Stimulated activated CD4-positive, alpha-beta T cell treated with anti-CD3 and anti-CD28 coated beads, Interleukin-12 subunit alpha, Interleukin-12 subunit beta, amount 100 ng/mL, for 48 hours (primary cell): ENCODE data around the gene CPAMD8.
"Not testable (repeated sequence)": the region's sequence is repeated elsewhere in the genome, so short reads cannot be mapped to it uniquely, and the experiment has no call there.

Source experiments
- DNase-seq, 3 donors: peaks; one replicate each; pipeline ENCODE4 v3.0.0-alpha.2; 2020; ENCODE audit warnings: low read depth in 2 of 3, low spot score in 1 of 3

Gene CPAMD8

DNA sequence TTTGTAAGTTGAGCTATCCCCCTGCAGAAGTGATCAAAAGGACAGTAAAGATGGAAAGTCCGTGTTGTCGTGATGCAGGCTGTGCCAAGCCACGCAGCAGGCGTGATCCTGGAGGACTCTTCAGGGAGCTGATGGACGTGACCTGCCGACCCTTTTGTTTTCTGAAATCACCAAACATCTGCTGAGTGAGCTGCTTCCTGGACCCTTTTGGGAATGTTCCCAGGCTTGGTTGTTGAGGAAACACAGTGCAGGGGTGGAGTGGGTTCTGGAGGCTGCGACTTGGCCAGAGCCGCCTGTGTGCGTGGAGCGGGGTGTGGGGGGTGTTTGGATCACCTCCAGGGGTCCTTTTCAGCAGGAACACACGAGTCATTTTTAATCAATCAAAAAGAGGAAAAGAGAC lies 15.4 kb upstream of the CPAMD8 start:
- DNase-seq = no peak

DNA sequence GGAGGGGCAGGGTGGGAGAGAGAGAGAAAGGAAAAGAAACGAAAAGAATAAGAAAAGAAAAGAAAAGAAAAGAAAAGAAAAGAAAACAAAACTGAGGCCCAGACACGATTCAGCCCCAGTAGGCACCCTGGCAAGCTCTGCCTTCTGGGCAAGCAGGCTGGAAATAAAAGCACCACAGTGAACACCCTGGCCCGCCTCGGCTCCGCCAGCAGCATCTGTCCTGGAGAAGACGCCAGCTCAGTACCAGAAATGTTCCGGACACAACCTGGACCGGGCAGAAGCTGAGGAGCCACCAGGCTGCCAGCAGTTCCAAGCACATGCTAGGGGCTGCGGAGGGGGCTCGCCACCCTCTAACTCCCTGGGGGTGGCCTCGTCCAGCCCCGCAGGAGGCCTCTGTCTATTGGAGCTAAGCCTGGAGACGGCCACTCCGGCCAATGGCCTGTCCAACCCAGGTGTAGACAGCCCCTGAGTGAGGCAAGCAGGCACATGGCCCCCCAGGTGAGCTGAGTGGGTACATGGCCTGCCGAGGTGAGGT lies 11.4 kb upstream of the CPAMD8 start:
- no peak for DNase-seq

DNA sequence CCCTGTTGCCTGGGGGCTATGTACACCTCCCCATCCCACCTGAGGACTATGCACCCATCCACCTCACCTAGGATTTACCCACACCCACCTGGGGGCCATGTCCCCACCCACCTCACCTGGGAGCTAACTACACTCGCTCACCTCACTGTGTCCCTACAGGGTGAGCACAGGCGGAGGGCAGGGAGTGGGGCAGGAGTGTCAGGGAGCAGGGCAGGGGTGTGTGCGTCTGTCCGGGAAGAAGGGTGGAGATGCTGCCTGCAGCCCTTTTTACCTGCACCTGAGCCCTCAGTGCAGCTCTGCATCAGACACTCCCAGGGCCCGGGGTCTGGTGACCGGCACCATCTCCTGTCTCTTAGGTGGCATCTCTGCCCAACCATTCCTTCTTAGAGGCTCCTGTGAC lies 10.6 kb upstream of the CPAMD8 start:
- no peak for DNase-seq

DNA sequence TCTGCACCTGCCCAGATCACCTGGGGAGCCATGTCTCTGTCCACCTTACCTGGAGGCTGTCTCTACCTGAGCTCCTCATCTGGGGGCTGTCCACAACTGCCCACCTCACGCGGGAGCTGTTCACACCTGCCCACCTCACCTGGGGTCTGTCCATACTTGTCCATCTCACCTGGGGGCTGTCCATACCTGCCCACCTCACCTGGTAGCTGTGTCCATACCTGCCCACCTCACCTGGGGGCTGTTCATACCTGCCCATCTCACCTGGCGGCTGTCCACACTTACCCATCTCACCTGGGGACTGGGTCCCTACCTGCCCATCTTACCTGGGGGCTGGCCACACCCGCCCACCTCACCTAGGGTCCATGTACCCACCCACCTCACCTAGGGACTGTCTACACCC lies 10.0 kb upstream of the CPAMD8 start:
- no peak for DNase-seq

DNA sequence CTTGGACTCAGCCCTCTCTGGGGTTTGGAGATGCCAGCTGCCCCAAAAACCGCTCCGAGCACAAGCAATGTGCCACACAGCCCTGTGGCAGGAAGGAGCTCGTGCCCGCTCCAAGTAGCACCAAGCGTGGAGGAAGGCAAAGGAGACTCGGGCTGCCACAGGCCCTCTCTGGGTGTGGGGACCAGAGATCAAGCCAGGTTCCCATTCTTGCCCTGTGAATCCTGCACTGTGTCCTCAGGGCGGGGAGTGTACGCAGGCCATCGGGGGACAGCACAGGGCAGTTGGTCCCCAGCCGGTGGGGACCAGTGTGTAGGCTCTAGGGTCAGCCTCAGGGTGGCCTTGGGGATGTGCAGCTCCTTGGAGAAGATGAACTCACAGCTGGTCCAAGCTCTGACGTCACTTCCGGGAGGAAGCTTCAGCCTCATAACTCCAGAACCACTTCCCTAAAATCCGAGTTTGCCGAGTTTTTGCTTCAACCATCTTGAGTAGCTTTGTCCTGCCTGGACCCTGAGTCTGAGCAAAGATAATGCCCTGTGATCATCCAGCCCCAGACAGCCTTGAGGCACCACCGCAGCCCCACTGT lies 9.3 kb upstream of the CPAMD8 start:
- DNase-seq = no peak

DNA sequence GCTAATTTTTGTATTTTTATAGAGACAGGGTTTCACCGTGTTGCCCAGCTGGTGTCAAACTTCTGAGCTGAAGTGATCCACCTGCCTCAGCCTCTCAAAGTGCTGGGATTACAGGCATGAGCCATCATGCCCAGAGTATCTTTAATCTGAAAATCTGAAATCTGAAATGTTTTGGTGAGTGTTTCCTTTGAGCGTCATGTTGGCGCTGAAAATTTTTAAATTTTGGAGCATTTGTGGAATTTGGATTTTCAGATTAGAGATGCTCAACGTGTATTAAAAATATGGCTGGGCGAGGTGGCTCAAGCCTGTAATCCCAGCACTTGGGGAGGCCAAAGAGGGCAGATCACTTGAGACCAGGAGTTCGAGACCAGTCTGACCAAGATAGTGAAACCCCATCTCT lies 5.1 kb upstream of the CPAMD8 start:
- no peak for DNase-seq

DNA sequence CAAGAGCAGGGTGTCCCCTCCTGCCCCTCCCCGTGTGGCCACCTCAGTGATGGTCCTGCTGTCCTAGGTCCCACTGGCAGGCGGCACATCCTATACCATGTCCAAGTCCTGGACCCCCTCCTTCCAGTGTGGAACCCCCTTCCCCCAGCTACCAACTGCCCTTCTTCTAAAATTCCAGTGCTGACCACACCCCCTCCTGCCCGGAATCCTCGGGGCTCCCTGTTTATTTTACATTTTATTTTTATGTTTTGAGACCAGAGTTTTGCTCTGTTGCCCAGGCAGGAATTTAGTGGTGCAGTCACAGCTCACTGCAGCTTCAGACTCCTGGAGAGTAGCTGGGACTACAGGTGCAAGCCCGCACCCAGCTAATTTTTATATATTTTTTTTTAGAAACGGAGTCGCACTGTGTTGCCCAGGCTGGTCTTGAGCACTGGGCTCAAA lies 945 bp upstream of the CPAMD8 start:
- no peak for DNase-seq

DNA sequence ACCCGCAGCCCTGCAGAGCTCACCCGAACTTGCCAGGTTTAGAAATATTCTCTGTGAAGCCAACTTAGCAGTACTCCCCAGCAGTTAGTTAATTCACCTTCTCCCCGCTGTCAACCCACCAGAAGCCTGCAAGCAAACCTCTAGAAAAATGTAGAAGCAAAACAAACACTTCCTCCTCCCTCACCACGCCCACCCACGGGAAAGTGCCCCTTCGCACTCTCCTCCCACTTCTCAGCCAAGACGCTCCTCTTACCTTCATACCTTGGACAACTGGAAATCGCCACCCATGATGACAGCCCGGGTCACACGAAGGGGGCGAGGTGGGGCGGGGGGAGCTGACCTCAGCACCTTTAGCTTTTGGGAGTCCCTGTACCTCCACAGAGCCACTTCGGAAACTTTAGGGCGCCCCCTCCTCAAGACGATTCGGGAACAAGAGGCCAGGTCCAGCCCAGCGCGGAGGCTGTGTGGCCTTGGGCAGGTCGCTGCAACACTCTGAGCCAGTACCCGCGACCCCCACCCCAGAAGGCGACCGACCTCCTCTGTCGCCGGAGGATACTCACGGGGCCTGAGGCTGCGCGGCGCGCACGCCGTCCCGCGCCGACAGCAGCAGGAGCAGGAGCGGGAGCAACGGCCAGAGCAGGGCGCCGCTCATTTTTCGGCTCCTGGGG lies 485 bp downstream of the CPAMD8 start:
- no peak for DNase-seq

DNA sequence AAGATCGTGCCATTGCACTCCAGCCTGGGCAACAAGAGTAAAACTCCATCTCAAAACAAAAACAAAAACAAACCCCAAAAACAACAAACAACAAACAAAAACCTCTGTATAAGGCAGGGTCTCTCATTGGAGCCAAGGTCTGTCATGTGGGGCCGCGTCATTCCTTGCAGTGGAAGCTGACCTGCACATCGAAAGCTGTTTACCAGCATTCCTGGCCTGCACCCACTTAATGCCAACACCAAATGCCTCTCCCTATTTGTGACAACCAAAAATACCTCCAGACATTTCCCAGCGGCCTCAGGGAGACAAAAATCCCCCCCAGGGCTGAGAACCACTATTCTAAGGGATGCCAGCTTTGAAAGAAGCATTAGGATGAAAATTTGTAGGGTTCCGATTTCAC lies 1.2 kb downstream of the CPAMD8 start:
- no peak for DNase-seq

DNA sequence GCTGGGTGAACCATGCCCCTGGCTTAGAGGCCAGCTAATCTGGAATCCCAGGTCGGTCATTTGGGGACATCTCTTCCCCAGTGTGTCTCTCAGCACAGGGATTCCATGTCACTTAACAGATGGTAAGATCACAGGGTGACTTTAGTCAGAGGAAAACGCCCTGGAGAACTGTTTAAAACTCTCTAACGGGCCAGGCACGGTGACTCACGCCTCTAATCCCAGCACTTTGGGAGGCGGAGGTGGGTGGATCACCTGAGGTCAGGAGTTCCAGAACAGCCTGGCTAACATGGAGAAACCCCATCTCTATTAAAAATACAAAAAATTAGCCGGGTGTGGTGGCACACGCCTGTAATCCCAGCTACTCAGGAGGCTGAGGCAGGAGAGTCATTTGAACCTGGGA lies 1.7 kb downstream of the CPAMD8 start:
- not testable (repeated sequence) for DNase-seq

DNA sequence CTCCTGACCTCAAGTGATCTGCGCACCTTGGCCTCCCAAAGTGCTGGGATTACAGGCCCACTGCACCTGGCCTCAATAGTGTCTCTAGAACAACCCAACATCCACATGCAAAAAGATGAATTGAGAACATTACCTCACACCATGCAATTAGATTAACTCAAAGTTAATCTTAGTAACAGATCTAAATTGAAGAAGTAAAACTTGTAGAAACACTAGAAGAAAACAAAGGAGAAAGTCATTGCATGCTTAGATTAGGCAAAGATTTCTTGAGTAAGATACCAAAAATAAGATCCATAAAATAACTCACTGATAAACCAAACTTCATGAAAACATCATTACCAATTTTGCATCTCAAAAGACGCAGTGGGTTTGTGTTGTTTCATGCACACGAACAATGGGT lies 2.8 kb downstream of the CPAMD8 start:
- no peak for DNase-seq

DNA sequence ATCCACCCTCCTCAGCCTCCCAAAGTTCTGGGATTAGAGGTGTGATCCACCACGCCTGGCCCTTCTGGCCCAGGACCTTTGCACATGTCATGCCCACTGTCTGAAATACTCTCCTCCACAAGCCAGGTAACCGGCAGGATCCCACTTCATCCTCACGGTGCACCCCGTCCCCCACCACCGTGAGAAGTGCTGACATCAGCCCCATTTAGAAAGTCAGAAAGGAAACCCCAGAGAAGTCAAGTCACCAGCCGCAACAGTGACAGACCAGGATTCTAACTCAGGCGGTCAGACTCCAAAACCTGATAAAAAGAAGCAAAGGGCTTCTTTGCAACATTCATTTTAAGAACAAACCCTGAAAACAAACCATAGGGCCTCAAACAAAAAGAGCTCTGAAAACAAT lies 3.9 kb downstream of the CPAMD8 start:
- no peak for DNase-seq

DNA sequence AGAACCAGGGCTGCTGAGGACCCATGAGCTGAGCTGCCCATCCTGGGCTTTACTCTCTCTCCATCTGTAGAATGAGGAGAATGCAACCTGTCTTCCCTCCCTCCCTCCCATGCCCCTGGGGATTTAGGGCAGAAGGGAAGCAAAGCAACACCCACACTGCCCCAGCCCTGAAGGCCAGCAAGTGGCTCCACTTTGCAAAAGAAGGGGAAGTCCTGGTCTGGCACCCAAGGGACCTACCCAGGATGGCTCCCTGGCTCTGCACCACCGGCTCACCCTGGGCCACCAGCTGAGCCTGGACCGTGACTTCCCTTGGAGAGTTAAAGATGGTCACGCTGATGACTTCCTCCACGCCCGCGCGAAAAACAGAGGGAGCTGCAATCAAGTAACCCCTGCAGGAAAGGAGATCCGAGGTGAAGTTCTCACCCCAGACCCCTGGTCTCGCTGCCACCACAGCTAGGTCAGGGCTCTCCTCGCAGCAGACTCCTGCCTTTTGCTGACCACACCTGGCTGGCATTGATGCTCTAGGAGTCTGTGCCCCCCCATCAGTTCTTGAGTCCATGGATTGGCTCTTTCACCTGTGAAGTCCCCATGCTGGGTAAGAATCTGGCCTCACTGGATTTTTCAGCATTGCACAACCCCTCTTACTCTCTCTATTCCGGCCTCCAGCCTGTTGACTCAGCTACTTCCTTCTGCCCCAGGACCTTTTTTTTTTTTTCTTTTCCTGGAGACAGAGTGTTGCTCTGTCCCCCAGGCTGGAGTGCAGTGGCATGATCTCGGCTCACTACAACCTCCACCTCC lies 4.6 kb downstream of the CPAMD8 start:
- DNase-seq = no peak

DNA sequence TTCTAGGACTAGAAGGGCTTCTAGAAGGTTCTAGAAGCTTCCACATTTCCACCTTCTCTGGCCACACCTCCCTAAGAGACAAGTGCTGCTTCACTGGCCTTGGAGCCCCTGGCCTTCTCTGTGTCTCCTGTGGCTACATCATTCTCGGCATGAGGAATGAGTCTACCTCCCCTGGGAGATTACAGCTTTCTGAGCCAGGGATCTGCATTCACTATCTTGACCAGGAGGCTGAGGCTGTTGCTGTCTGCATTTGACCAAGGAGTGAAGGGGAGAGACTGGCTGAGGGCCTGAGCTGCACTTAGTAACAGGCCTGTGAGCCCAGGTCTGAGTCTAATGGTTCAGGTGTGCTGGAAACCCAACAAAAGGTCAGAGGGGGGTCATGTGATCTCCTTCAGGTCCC lies 5.3 kb downstream of the CPAMD8 start:
- no peak for DNase-seq

DNA sequence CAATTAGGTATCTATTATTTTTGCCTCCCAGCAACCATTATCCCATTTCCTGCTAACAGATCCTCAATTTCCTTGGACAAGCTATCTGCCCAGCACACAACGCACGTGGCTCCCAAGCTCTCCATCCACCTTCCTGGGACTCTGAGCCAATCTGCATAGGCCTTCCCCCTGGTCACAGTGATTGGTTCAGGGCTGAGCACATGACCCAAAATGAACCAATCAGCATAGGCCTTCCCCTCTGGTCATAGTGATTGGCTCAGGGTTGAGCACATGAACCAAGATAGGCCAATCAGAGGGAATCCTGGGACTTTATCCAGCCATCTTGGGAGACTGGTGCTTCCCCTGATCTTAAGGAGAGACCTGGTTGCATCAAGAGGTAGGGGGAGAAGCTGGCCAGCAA lies 5.8 kb downstream of the CPAMD8 start:
- no peak for DNase-seq

DNA sequence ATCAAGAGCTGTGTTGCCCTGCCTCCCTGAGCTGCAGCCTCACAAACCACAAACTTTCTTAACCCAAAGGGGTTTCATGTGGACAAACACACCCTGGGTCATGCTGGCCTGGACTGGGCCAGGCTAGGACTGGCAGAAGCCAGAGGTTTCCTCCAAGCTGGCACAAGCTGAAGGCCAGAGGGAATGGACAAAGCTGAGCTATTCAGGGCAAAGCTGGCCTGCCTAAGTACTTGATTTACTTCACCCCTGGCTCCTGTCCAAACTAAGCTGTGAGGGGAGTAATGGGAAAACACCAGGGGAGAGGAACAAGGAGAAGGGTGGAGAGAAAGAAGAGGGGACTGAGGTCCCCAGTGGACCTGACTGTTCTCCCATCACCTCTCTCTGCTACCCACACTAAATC lies 6.2 kb downstream of the CPAMD8 start:
- DNase-seq = no peak

DNA sequence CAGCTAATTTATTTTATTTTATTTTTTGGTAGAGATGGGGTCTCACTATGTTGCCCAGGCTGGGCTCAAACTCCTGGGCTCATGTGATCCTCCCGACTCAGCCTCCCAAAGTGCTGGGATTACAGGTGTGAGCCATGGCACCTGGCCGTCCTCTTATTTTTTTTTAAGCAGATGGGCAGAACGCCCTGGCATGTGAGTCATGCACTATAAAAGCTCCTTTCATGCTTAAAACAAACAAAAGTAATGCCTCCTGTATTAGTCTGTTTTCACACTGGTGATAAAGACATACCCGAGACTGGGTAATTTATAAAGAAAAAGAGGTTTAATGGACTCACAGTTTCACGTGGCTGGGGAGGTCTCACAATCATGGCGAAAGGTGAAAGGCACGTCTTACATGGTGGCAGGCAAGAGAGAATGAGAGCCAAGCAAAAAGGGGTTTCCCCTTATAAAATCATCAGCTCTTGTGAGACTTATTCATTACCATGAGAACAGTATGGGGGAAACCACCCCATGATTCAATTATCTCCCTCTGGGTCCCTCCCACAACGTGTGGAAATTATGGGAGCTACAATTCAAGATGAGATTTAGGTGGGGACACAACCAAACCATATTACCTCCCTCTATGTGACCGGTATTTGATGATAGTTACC lies 12.3 kb downstream of the CPAMD8 start:
- DNase-seq = not testable (repeated sequence)

DNA sequence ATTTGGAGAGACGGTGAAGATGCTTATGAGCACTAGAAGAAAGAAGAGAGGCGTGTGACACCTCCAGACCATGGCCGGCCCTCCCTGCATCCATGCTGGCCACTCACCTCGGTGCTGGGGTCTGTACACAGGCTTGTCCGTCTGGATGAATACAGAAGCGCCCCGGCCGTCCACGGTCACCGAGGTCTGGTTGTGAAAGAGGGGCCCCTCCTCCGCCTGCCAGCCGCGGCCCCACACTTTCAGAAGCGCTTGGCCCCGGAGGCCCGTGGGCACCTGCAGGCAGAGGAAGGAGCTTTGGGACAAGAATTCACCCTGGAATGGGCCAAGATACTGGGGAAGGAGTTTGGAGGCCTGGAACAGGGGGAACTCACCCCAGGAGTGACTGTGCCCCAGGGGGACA lies 15.1 kb downstream of the CPAMD8 start:
- no peak for DNase-seq

DNA sequence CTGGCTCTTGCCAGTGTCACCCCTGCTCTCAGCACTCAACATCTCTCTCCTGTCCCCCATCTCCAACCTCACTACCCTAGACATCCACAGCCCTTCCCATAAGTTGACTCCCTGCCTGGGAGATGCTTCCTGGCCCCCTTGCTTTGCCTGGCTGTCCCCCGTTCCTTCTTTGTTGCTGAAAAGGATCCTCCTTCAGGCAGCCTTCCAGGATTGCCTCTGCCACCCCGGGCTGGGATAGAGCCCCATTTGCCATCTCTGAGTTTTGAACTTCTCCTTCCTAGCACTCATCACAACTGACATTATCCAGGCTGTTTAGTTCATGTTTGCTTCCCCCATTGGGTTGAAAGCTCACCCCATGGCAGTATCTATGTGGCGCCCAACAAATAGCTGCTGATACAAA lies 20.0 kb downstream of the CPAMD8 start:
- no peak for DNase-seq

DNA sequence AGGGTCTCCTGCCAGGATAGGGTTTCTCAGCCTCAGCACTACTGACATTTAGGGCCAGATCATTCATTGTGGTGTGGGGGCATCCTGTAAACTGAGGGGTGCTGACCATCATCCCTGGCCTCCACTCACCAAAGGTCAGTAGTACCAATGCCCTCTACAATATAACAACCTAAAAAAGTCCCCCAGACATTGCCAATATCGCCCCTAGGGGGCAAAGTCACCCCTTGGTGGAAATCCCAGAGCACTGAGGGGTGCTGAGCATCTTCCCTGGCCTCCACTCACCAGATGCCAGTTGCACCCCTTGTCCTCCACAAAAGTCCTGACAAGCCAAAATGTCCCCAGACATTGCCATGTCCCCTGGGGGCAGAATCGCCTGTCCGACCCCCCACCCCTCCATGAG lies 21.6 kb downstream of the CPAMD8 start:
- no peak for DNase-seq

DNA sequence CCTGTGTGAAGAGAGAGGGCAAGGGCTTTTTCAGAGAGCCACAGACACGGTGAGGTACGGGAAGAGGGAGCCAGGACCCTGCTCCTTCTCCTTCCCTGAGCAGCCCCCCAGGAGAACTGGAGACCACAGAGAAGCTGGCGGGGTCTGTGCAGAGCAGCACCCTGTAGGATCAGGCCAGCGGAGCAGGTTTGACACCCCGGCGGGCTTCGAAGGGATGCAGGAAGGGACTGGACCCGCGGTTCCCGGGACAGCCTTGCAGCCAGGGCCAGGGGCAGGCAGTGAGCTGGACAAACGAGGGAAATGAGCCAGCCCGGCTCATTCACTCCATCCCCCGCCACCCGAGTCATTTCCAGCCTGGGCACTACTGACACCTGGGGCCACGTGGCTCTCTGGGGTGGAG lies 22.2 kb downstream of the CPAMD8 start:
- no peak for DNase-seq

DNA sequence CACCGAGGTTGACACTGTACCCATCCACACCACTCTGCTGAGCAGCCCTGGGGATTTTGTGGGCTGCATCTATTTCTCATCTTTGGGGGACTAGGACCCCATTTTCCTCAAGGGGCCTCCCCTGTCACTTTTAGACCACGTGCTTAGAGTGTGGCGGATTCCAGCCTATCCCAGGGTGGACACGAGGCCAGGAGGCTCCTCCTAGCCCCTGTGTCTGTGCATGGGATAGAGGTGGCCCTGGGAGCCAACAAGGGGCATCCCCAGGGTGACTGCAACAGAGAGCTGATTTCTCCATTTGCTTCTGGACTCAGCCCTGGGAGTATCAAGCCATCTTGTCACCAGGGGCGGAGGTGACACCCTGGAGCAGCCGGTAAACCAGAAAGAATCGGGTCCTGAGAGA lies 24.2 kb downstream of the CPAMD8 start:
- DNase-seq = no peak
